ENCODE results near the gene DUOX2.

DUOX2 gene

DNA sequence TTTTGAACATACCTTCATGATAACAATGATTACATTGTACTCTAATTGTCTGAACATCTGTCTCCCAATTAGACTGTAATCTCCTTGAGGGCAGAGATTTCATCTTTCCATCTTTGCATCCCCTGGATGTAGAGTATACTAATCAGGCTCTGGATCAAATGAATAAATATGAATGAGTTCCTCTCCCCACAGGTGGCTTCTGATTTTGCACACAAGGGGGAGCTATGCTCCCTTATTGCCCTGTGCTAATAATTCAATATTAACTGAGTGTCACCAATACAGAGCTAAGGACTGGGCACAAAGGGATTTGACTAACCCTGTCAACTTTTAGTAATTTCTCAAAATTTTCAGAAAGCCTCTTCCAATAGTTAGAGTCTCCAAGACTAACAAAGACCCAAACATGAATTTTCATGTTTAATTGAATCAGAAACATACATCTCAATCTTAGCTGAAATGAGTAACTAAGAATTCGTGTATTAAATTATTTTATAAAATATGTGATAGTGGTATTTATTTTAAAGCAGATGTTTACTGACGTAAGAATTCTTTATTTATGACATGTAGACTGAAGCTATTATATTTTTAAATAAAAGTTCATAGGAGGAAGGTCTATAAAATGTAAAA is 12.7 kb upstream of the DUOX2 start:
- FAIRE-seq (no peak), DNase-seq (ENCODE audit: insufficient read length, low spot score) (no peak)
- TF ChIP-seq, protein P1, sequence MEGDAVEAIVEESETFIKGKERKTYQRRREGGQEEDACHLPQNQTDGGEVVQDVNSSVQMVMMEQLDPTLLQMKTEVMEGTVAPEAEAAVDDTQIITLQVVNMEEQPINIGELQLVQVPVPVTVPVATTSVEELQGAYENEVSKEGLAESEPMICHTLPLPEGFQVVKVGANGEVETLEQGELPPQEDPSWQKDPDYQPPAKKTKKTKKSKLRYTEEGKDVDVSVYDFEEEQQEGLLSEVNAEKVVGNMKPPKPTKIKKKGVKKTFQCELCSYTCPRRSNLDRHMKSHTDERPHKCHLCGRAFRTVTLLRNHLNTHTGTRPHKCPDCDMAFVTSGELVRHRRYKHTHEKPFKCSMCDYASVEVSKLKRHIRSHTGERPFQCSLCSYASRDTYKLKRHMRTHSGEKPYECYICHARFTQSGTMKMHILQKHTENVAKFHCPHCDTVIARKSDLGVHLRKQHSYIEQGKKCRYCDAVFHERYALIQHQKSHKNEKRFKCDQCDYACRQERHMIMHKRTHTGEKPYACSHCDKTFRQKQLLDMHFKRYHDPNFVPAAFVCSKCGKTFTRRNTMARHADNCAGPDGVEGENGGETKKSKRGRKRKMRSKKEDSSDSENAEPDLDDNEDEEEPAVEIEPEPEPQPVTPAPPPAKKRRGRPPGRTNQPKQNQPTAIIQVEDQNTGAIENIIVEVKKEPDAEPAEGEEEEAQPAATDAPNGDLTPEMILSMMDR (IDR thresholded peaks at IDR 0.05; ENCODE audit: insufficient read depth, missing control alignments): peak; percentile 75

DNA sequence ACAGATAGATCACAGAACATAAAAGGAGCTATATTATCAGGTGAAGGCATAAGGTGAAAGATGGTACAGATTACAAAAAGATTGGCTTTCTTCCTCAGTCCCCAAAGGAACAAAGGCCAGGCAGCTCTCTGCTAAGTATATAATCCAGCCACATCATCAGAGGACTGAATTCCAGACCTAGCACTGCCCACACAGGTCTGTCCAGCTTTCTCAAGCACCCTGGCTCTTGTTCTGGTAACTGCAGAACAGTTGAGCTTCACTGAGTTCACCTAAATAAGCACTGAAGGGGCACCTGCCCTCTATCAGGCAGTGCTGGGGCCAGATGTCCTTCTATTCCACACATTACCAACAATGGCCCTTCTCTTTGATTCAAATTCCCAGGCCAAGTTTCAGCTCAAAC is 9.4 kb upstream of the DUOX2 start:
- DNase-seq (ENCODE audit: insufficient read length, low spot score): no peak
- TF ChIP-seq, protein P1 (IDR thresholded peaks at IDR 0.05; ENCODE audit: insufficient read depth, missing control alignments): no peak
- no peak for FAIRE-seq

DNA sequence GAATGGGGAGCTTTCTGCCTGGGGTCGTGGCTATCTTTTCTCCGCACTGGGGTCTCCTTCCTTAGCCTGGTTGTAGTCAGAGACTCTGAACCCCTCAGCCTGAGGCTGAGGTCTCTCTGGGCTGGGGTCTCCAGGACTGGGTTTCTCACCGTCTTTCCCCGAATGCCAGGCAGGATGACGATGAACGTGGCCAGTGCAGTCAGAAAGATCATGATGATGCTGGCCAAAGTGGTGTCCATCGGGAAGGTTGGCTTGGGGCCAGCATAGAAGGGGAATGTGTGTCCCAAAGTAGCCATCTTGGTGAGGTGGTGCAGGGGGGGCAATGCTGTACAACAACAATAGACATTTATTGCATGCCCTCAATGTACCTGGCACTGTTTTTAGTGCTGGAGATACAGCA is 8.7 kb upstream of the DUOX2 start:
- no peak for FAIRE-seq
- TF ChIP-seq, protein P1 (IDR thresholded peaks at IDR 0.05; ENCODE audit: insufficient read depth, missing control alignments): no peak
- DNase-seq (ENCODE audit: insufficient read length, low spot score): no peak

DNA sequence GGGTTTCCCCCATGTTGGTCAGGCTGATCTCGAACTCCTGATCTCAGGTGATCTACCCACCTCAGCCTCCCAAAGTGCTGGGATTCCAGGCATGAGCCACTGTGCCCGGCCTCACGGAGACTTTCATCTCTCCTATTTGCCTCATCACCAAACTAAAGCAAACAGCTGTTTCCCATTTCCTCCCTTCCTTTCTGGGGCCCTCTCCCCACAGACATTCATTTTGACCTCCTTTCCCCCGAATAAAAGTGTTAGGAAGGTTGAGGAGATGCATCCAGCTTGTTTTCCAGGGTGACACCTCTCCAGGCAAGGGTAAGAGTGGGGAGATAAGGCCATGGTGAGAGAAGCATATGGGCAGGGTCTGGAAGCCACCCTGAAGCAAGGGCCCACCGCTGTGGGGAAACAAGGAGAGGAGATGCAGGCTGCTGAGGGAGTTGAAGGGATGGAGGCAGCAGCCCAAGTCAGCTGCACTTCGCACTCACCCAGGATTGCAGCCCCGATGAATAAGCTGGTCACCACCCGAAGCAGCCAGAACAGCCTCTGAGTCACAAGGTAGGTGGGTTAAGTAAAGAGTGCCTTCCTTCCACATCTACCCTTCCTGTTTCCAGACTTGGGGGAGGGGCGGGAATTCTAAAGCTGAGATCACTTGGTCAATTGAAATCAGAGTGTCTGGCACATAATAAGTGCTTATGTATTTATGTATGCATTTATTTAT is 7.9 kb upstream of the DUOX2 start:
- no peak for FAIRE-seq
- DNase-seq (ENCODE audit: insufficient read length, low spot score): no peak

DNA sequence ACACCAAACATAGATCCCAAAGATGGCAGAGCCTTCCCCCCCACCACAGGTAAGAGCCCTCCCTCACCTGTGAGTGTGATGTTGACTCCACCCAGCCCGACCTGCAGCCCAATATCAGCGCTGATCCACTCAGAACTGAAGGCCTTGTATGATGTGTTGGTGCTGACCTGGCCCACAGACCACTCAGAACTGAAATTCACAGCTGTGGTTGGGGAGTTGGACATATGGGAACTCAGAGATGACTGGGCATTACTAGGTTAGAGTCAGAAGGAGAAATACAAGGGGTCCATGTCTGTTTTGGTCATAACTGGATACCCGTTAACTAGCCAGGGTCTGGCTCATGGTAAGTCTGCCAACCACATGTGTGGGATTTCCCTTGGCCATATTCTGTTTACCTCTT is 7.0 kb upstream of the DUOX2 start:
- FAIRE-seq (no peak), DNase-seq (ENCODE audit: insufficient read length, low spot score) (no peak)
- TF ChIP-seq, protein P1 (IDR thresholded peaks at IDR 0.05; ENCODE audit: insufficient read depth, missing control alignments): no peak

More for the DNA sequence above, 7.9 kb upstream of the DUOX2 start:
- TF ChIP-seq, protein P1 (IDR thresholded peaks at IDR 0.05; ENCODE audit: insufficient read depth, missing control alignments): no peak

DNA sequence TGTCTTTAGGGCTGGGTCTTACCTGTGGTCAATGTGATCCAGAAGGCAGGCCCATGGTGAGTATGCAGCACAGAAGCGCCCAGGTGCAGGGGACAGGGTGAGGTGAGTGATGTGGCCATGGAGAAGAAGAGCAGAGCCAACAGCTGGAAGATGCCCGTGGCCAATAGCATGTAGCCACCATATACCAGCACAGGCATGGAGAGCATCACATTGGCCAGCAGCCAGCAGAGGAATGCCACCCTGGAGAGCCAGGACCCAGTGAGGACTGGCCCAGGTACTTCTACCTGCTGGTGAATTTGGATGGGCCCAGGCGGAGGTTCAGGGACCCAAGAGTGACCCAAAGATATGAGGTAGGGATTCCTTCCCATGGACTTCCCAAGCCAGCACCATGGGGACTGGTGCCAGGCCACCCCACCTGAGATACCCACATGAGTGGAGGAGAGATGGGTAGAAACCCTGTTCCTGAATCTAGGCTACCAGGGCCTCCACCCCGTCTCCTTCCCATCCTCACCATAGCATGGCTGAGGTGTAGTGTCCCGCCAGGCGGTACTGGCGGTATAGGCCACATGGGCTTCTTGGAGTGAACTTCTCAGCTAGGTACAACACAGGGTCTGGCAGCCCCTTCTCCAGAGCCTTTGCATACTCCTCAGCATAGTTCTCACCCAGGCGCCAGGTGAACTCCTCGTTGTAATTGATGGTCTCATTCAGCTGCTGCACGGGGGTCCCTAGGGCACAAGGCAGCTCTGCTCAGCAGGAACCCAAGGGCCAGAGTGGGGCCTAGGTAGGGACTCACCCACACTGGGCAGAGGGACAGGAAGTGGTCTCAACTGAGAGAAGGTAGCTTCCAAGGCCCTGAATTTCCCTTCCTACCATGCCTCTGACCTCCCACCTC is 6.4 kb upstream of the DUOX2 start:
- DNase-seq (ENCODE audit: insufficient read length, low spot score): no peak
- FAIRE-seq: no peak
- TF ChIP-seq, protein P1 (IDR thresholded peaks at IDR 0.05; ENCODE audit: insufficient read depth, missing control alignments): no peak
